ENCODE results near the gene HPD.

DNA sequence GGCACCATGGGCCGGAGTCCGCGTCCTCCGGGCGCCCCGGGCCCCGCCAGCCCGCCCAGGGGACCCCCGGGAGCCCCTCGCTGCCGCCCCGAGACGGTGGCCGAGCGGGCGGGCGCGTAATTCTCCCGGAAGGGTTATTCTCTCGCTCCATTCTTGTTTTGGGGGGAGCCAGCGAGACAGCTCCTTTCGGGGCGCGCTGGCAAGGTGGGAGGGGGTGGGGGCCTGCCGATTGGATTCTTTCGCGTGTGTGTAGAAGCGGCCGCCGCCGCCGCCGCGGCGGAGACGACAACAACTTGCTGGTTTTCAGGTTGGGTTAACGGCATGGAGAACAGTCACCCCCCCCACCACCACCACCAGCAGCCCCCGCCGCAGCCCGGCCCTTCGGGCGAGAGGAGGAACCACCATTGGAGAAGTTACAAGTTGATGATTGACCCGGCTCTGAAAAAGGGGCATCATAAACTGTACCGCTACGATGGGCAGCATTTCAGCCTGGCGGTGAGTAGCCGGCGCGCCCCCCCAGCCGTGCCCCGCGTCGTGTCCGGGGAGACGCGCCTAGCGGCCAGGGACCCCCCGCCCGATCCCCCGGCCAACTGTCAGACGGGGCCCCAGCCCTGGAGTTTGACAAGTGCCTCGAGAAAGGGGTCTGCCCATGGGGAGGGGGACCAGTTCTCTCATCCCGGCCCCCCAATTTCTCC, 54.1 kb downstream of the HPD start:
- TF ChIP-seq, protein P1, sequence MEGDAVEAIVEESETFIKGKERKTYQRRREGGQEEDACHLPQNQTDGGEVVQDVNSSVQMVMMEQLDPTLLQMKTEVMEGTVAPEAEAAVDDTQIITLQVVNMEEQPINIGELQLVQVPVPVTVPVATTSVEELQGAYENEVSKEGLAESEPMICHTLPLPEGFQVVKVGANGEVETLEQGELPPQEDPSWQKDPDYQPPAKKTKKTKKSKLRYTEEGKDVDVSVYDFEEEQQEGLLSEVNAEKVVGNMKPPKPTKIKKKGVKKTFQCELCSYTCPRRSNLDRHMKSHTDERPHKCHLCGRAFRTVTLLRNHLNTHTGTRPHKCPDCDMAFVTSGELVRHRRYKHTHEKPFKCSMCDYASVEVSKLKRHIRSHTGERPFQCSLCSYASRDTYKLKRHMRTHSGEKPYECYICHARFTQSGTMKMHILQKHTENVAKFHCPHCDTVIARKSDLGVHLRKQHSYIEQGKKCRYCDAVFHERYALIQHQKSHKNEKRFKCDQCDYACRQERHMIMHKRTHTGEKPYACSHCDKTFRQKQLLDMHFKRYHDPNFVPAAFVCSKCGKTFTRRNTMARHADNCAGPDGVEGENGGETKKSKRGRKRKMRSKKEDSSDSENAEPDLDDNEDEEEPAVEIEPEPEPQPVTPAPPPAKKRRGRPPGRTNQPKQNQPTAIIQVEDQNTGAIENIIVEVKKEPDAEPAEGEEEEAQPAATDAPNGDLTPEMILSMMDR (conservative IDR thresholded peaks at IDR 0.05; ENCODE audit: low read length), result no peak
- TF ChIP-seq EZH2phosphoT487 (IDR thresholded peaks at IDR 0.05; ENCODE audit: borderline replicate concordance, low read depth, low read length), result no peak
